PC-9 (cell line): ENCODE results near the gene NHLRC4. TPM values are rescaled to one million over a fixed set of nuclear protein-coding genes. Genes with fewer than 3 reads are reported as not detected.

ENCODE experiments used
- Bru-seq: library from RNA; stranded (reverse); fragments of 400-500 nt; gene quantifications from one replicate; lab custom pipeline; 2021; lab: Mats Ljungman, UMichigan
- BruChase-seq, 2 experiments: library from RNA; stranded (reverse); fragments of 400-500 nt; gene quantifications; one replicate each; lab custom pipeline; 2021; lab: Mats Ljungman, UMichigan
- BruUV-seq: library from RNA; stranded (reverse); fragments of 400-500 nt; replicated peaks from 2 replicates; lab custom pipeline; 2021; lab: Mats Ljungman, UMichigan
- CTCF ChIA-PET: fragments of 300-600 bp; sonication (Branson Sonifier 250); formaldehyde crosslinking; loops from one replicate; lab custom pipeline; 2022; ENCODE audit warnings: antibody characterized with exemption; lab: Charles Lee
- POLR2A ChIA-PET: fragments of 300-600 bp; sonication (Branson Sonifier 250); formaldehyde crosslinking; loops from one replicate; lab custom pipeline; 2022; ENCODE audit warnings: antibody characterized with exemption; ENCODE audit not compliant: unreplicated experiment; lab: Charles Lee
- DNase-seq, 2 experiments: peaks; one replicate each; pipeline versions ENCODE4 v3.0.0 to v3.0.0-alpha.2; 2015 to 2022; ENCODE audit warnings: mixed read lengths in 1 of 2
- H2AFZ ChIP-seq: fragments of 200-600 bp; sonication (generic); 2 replicates; pipeline ENCODE4 v1.8.1; 2017; ENCODE audit warnings: antibody characterized with exemption
- H3F3A ChIP-seq: fragments of 200-600 bp; sonication (generic); 2 replicates; pipeline ENCODE4 v1.8.1; 2017; ENCODE audit warnings: antibody characterized with exemption, mild to moderate bottlenecking, low read depth; ENCODE audit not compliant: insufficient read depth
- H3K27ac ChIP-seq: fragments of 200-600 bp; sonication (generic); 2 replicates; pipeline ENCODE4 v1.6.1; 2016; ENCODE audit warnings: mixed run types
- H3K27me3 ChIP-seq: fragments of 200-600 bp; sonication (generic); 2 replicates; pipeline ENCODE4 v1.6.1; 2016; ENCODE audit warnings: low read depth, mixed run types; ENCODE audit not compliant: insufficient read depth
- H3K36me3 ChIP-seq: fragments of 200-600 bp; sonication (generic); 2 replicates; pipeline ENCODE4 v1.6.1; 2016; ENCODE audit warnings: low read depth, mixed run types
- H3K4me1 ChIP-seq: fragments of 200-600 bp; sonication (generic); replicated peaks from 2 replicates; pipeline ENCODE4 v1.6.1; 2016; ENCODE audit warnings: mixed run types; ENCODE audit not compliant: insufficient read depth
- H3K4me2 ChIP-seq: fragments of 200-600 bp; sonication (generic); 2 replicates; pipeline ENCODE4 v1.6.1; 2017; ENCODE audit warnings: mixed run types
- H3K4me3 ChIP-seq: fragments of 200-600 bp; sonication (generic); 2 replicates; pipeline ENCODE4 v1.6.1; 2016; ENCODE audit warnings: mixed run types
- H3K79me2 ChIP-seq: fragments of 200-600 bp; sonication (generic); 2 replicates; pipeline ENCODE4 v1.6.1; 2017; ENCODE audit warnings: low read depth, mixed run types
- H3K9me2 ChIP-seq: fragments of 200-600 bp; sonication (generic); 2 replicates; pipeline ENCODE4 v1.8.1; 2017; ENCODE audit warnings: mild to moderate bottlenecking; ENCODE audit not compliant: insufficient read depth
- H3K9me3 ChIP-seq: fragments of 200-600 bp; sonication (generic); 2 replicates; pipeline ENCODE4 v1.8.1; 2016; ENCODE audit warnings: low read depth; ENCODE audit not compliant: insufficient read depth
- H4K20me1 ChIP-seq: fragments of 200-600 bp; sonication (generic); 2 replicates; pipeline ENCODE4 v1.8.1; 2017; ENCODE audit not compliant: insufficient read depth
- EZH2 ChIP-seq: fragments of 200-600 bp; sonication (generic); IDR thresholded peaks from 2 replicates; pipeline ENCODE4 v1.8.0; 2017; ENCODE audit warnings: antibody characterized with exemption, low read depth
- intact Hi-C: fragments of 100-400 bp; cut with micrococcal nuclease; formaldehyde crosslinking; loops from one replicate; pipeline ENCODE4 v1.10.0; 2022; ENCODE audit not compliant: unreplicated experiment
- long read RNA-seq: library from polyadenylated mRNA; stranded (forward); transcript quantifications from one replicate; pipeline ENCODE4 v2.0.0, GENCODE V29; 2022
- total RNA-seq: library from RNA; stranded (reverse); gene quantifications from 2 replicates; pipeline ENCODE4 v1.2.3, GENCODE V29; 2021
- TF ChIP-seq, protein P1 (sequence below): fragments of 200-600 bp; sonication (generic); conservative IDR thresholded peaks from 2 replicates; pipeline ENCODE4 v1.6.1; 2017; ENCODE audit warnings: mixed run types, antibody characterized with exemption, mild to moderate bottlenecking, moderate library complexity

NHLRC4 gene, protein sequence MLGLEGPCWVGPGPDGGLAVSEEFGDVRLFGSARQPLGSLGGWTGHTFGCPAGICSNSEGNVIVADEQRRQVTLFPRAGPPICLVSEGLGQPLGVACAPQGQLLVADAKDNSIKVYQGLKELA
- total RNA-seq (not detected in 2 replicates), Bru-seq, nascent RNA (not detected), BruChase-seq, experiment 1, labeled RNA remaining after a 2-hour chase (not detected), BruChase-seq, experiment 2, labeled RNA remaining after a 6-hour chase (not detected)
- long read RNA-seq, result 0 reads

DNA sequence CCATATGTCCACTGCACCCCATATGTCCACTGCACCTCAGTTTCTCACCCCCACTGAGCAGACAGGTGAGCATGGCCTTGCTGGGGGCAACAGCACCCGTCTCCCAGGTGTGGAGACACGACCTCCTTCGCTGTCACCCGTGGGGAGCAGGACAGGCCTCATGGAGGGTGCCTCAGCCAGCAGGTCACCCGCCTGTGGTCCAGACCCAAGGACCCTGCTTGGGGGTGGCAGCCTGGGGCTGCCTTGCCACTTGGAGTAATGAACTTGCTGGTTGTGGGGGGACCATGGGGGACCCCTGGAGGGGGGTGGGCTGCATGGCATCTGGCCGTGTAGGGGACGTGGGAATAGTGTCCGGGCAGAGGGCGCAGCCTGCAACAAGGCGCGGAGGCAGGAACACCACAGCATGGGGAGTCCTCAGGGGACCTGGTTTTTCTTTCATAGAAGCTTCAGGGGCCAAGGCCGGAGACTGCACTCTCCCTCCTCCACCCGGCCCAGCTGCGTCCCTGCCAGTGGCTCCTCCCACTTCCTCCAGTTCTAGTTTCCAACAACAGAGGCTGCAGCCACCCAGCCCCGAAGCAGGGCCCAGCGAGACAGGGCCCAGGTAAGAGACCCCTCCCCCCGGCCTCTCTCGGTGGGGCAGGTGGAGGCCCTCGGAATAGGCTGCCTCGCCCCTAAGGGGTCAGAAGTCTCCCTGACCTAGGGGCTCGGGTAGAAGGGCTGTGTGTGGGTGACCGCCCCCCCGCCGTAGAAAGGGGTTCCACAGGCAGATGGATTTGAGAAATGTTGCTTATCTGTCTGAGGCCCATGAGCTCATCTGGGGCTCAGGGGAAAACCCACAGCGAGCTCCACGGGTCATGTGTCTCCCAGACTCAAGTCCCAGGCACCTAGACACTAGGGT, at the start of gene NHLRC4:
Gene NHLRC4, plus strand, starts transcription at position 531 of the 898 bp plus-strand sequence. CDS start 1,043 bp downstream, outside the sequence.
- POLR2A ChIA-PET, result no interaction called here
- DNase-seq, result no peak
- H3K27ac ChIP-seq, result no peak within 1 kb of the TSS

DNA sequence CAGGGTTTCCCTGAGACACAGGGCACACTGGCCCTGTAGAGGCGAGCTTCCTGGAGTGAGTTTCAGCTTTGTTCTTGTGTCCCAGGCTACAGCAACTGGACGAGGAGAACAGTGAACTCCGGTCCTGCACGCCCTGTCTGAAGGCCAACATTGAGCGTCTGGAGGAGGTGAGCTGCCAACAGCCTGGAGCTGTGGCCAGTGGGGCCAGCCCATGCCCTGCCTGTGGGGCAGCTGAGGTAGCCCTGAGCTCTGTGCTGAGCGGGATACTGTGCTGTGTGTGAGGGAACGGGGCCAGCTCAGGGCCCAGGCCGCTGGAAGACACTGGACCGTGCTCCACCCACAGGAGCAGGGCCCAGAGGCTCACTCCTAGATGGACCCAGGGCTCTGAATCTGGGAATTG, 47.9 kb upstream of the NHLRC4 start:
- intact Hi-C loops, result no loop called here
- CTCF ChIA-PET, result no interaction called here

More for the DNA sequence above, at the start of gene NHLRC4:
- H2AFZ ChIP-seq, result no peak within 1 kb of the TSS
- no peaks in the 10 kb centered on the region; the same call in 1 of the 2 replicates for H3F3A ChIP-seq
- CTCF ChIA-PET, result no interaction called here
- no peaks in the 10 kb centered on the region for H3K27me3 ChIP-seq
- no peaks in the 10 kb centered on the region; the same call in 1 of the 2 replicates for H4K20me1 ChIP-seq
- intact Hi-C loops, result no loop called here
- no peak within 1 kb of the TSS for H3K4me2 ChIP-seq
- no peaks in the 10 kb centered on the region for H3K9me3 ChIP-seq
- no peaks in the 10 kb centered on the region for H3K36me3 ChIP-seq
- no peak for TF ChIP-seq EZH2
- TF ChIP-seq, protein P1, sequence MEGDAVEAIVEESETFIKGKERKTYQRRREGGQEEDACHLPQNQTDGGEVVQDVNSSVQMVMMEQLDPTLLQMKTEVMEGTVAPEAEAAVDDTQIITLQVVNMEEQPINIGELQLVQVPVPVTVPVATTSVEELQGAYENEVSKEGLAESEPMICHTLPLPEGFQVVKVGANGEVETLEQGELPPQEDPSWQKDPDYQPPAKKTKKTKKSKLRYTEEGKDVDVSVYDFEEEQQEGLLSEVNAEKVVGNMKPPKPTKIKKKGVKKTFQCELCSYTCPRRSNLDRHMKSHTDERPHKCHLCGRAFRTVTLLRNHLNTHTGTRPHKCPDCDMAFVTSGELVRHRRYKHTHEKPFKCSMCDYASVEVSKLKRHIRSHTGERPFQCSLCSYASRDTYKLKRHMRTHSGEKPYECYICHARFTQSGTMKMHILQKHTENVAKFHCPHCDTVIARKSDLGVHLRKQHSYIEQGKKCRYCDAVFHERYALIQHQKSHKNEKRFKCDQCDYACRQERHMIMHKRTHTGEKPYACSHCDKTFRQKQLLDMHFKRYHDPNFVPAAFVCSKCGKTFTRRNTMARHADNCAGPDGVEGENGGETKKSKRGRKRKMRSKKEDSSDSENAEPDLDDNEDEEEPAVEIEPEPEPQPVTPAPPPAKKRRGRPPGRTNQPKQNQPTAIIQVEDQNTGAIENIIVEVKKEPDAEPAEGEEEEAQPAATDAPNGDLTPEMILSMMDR, result no peak
- H3K4me1 ChIP-seq, result peaks cover 15% of the 10 kb centered on the region
- H3K9me2 ChIP-seq, result no peaks in the 10 kb centered on the region
- BruUV-seq, result no TSS peak
- peaks cover 12% of the 10 kb centered on the region for H3K79me2 ChIP-seq
- H3K4me3 ChIP-seq, result no peak within 1 kb of the TSS

DNA sequence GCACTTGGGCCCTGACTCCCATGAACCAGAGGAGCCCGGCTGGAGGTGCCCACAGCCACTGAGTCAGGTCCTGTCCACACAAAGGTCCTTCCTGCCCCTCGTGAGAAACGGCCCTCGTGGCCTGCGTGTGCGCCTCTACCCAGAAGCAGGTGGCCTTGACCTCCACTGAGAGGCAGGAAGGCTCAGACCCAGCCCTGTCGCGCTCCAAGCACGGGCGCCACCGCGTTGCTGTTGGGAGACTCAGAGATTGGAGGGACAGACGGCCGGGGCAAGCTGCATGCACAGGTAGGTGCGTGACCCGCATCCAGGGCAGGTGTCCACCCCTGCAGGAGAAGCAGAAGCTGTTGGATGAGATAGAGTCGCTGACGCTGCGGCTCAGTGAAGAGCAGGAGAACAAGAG, 47.4 kb upstream of the NHLRC4 start:
- CTCF ChIA-PET, result no interaction called here
- H3K36me3 ChIP-seq, result no peaks in the 10 kb centered on the region
- H3K27me3 ChIP-seq, result no peaks in the 10 kb centered on the region

More for the DNA sequence above, 47.9 kb upstream of the NHLRC4 start:
- no peak overlapping the region for H2AFZ ChIP-seq
- no TSS peak for BruUV-seq
- peaks cover 9% of the 10 kb centered on the region for H4K20me1 ChIP-seq
- no peak overlapping the region for H3K4me3 ChIP-seq
- TF ChIP-seq EZH2, result no peak
- TF ChIP-seq, protein P1, result no peak
- H3K9me2 ChIP-seq, result no peaks in the 10 kb centered on the region
- no peak for DNase-seq
- H3K79me2 ChIP-seq, result 0 out of 2 replicates have a peak, but pooled peaks cover under 1% of the 10 kb centered on the region
- H3K36me3 ChIP-seq, result no peaks in the 10 kb centered on the region
- H3F3A ChIP-seq, result peaks cover under 1% of the 10 kb centered on the region; the same call in 1 of the 2 replicates
- no peaks in the 10 kb centered on the region for H3K4me1 ChIP-seq
- H3K27ac ChIP-seq, result no peak overlapping the region
- no peak overlapping the region for H3K4me2 ChIP-seq
- H3K27me3 ChIP-seq, result no peaks in the 10 kb centered on the region
- POLR2A ChIA-PET, result interaction anchor here (0.6 kb wide), 1 partner anchor 103 kb away, joined by 11 read pairs; no protein-coding TSS in a partner anchor
- H3K9me3 ChIP-seq, result no peaks in the 10 kb centered on the region

More for the DNA sequence above, 47.4 kb upstream of the NHLRC4 start:
- intact Hi-C loops, result no loop called here
- no peaks in the 10 kb centered on the region for H3K9me3 ChIP-seq
- DNase-seq, result no peak
- H2AFZ ChIP-seq, result no peak overlapping the region
- TF ChIP-seq, protein P1, result no peak
- no peak for TF ChIP-seq EZH2
- POLR2A ChIA-PET, result interaction anchor here (0.6 kb wide), 1 partner anchor 166 kb away, joined by 4 read pairs; no protein-coding TSS in a partner anchor
- H3K27ac ChIP-seq, result no peak overlapping the region
- peaks cover 3% of the 10 kb centered on the region for H3K4me1 ChIP-seq
- peaks cover 6% of the 10 kb centered on the region; the same call in 1 of the 2 replicates for H3K79me2 ChIP-seq
- H3K4me3 ChIP-seq, result no peak overlapping the region
- no peaks in the 10 kb centered on the region for H3K9me2 ChIP-seq
- H4K20me1 ChIP-seq, result peaks cover 14% of the 10 kb centered on the region
- no TSS peak for BruUV-seq
- no peak overlapping the region for H3K4me2 ChIP-seq
- peaks cover 6% of the 10 kb centered on the region; the same call in 1 of the 2 replicates for H3F3A ChIP-seq
